GM10847 (cell line): ENCODE results near the gene SLC4A2.

Experiments used
- POLR2A ChIP-seq: IDR thresholded peaks from 2 replicates; pipeline ENCODE4 v1.6.1; 2011; ENCODE audit not compliant: insufficient read length; ENCODE audit errors: extremely low read depth

Gene SLC4A2

DNA sequence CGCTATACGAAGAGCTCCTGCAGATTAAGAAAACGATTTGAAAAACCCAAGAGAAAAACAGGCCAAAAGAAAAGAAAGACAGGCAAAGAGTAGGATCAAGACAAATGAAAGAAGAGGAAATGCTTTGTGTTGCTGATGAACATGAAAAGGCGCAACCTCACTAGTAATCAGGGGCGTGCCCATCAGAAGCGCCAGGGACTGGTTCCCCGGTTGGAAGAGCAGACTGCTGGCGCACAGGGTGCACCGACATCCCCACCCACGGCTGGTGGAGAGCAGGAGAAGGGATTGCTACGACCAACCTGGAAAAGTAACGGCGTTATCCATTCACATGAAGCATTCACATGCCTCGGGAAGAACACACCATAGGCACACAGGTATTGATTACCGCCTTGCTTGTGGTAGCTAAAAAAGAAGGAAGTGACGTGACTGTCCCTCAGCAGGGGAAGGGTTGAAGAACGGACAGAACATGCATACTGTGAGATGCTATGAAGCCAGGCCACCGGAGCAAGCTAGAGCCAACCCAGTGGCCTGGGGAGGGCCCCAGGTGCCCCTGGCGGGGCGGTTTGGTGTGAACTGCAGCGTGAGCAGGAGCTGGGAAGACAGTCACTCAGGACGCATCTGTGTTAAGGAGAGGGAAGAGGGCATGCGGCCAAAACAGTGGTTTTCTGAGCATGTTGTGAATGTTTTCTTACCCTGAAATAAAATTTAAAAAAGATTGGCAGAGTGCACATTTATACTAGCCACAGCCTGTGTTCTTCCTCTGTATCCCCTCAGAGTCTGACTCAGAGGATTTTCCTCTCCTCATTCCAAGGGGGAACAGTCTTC is 45.2 kb downstream of the SLC4A2 start:
- TF ChIP-seq POLR2A = no peak

DNA sequence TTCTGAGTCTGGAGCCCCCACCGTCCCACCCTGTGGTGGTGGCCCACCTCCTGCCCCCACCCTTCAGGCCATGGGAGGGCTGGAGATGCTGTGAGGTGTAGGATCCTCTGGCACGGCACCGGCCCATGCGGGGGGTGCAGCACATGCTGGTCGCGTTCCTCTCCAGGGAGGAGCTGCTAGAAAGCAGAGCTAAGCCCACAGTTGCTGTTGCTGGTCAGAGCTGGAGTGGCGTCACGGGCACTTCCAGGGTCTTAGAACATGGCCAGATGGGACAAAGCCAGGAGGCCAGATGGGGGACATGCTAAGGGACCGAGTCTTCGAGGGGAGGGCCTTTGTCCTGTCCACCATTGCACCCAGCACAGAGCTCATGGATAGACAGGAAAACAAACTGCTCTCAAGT is 48.5 kb downstream of the SLC4A2 start:
- no peak for TF ChIP-seq POLR2A

DNA sequence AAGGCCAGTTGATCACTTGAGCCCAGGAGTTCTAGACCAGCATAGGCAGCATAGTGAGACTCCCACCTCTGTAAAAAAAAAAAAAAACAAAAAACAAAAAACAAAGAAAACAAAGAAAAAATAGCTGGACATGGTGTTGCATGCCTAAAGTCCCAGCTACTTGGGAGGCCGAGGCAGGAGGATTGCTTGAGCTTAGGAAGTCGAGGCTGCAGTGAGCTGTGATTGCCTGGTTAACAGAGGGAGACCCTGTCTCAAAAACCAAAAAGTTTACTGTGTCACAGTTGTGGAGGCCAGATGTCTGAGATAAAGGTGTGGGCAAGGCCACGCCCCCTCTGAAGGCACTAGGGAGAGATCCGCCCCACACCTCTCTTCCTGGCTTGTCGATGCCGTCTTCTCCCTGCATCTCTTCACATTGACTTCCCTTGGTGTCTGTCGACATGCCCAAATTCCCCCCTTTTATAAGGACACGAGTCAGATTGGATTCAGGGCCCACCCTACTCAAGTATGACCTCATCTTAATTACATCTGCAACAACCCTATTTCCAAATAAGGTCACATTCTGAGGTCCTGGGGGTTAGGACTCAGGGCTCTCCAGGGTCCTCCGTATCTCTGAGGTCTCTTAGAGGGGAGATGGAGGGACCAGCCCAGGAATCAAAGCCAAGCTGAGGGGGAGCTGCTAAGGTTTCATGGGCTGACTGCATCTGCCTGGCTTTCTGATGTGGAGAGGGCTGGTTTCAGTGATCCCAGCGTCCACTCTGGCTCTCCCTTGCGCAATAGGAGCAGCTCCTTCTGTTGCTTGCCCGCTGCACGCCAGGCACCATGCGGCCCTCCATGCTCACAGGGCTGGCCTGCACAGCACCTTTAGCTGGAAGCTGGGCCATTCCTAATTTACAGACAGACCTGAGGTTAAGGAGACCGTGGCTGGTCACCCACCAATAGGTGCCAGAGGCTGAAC is 50.0 kb downstream of the SLC4A2 start:
- TF ChIP-seq POLR2A = no peak

DNA sequence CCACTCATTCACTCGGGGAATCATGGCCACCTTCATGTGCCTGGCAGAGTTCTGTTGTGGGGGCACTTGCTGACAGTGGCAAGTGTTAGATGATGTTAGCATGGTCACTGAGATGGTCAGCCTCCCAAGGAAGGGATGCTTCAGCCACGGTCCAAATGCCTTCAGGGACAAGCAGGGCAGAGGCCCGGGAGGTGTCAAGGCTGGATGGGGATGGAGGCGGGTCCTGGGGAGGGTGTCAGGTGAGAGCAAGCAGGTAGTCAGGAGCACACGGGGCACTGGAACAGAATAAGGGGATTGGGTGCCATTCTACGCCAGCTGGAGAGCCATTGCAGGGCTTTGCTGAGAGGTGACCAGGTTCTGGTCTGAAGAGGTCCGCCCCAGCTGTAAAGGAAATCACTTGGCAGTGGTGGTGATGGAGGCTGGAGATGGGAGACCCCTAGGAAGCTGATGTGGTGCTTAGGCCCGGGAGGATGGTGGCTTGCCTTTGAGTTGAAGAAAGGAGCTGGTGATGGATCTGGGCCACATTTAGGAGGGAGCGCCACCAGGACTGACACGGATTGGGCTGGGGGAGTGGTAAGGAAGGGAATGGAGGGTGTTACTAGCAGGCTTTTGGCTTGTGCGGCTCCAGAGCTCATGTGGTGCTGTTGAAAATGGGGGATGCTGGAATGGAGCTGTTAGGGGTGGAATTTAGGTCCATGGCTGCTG is 51.0 kb downstream of the SLC4A2 start:
- TF ChIP-seq POLR2A = no peak

DNA sequence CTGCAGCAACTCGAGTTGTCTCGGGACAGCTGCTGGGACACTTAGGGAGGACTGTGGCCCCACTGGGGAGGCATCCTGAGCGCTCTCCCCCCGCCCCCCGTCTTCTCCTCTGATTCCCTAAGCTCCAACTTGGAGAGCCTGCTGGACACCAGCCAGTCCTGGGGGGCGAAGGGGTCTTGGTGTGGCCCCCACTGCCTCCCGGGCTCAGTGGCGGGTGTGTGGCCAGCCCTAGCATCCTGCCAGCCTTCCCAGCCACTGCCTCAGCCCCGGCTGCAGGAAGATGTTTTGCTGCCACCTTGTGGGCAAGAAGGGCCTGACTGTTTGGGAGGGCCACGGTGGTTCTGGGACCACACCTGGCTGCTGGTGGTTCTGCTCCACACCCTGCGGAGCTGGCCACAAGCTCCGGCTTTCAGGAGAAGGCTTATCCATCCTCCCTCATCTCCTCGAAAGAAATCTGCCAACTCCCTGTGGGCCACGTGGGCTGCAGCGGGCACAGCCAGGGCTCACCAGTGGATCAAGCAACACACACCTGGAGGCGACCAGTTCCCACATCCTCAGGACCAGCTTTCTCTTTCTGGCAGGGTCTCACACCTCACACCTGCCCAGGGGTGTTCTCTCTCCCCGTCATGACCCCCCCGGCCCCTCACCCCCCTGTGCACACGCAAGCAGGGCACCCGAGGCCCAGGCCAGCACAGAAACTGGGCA is 51.7 kb downstream of the SLC4A2 start:
- TF ChIP-seq POLR2A = no peak

DNA sequence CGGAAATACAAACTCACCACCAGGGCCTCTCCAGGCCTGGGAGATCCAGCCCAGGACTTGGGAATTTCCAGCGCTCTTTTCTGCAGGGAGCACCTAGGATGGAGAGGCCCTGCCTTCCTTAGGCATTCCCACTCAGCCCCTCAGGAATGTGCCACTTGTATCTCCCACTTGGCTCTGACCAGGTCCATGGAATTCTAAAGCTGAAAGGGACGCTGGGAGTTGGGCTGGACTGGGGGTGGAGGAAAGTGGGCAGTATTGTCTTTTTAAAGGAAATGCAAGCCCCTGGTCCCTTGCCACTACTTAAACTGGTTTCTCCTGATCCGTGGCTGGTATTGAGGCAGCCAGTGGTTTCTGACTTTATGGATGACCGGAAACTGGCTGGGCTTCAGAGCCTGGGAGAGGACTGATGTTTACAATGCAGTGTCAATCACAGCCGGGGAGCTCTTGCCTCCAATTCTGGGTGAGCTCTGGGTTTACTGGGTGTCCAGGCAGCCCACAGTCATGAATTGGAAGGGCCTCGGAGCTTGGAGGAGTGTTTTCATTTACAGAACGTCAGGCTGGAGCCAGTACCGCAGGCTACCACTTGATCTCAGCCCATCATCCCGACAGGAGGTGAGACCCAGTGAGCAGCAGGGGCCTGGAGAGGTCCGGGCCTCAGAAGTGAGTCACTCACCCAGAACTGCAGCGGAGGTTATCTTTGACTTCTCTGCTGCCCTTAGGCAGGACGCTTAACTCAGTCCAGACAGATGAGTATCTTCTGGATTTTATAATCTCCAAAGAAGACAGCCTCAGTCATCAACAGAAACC is 54.2 kb downstream of the SLC4A2 start:
- TF ChIP-seq POLR2A = no peak

DNA sequence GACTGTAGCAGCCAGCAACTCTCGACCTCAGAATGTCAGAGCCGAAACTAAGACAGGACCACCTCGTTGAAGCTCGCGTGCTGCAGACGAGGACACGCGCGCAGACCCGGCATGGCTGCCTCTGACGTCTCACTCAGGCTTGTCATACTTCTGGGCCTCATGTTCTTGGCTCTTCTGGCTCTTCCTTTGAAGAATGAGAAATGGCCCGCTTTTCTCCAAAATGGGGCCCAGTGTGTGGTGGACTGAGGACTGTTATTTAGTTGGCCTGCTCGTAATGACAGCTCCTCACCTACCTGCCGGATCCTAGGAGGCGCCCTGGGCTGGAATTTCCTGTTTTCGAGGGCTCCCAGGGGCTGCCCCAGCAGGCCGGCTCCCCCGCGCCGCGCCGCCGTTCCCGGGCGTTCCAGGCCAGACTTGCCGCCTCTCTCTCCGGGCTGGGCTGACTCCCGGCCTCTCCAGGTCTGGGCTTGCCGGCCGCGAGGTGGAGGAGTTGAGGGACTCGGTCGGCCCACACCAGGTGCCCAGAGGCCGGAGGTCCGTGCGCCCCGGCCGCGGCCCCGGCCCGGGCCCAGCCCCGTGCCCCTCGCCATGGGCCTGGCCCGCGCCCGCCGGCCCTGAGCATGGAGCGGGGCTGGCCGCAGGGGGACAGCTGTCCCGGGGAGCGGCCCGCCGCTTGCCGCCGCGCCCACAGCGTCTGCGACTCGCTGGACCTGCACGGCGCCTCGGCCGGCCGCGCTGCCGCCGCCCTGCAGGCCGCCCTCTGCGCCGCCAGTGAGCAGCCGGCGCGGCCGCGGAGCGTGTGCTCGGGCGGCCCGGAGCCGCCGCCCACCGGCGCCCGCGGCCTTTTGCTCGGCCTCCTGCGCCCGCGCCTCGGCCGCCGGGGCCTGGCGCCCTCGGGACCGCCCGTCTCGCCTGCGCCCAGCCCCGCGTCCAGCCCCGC is 55.0 kb downstream of the SLC4A2 start:
- no peak for TF ChIP-seq POLR2A

DNA sequence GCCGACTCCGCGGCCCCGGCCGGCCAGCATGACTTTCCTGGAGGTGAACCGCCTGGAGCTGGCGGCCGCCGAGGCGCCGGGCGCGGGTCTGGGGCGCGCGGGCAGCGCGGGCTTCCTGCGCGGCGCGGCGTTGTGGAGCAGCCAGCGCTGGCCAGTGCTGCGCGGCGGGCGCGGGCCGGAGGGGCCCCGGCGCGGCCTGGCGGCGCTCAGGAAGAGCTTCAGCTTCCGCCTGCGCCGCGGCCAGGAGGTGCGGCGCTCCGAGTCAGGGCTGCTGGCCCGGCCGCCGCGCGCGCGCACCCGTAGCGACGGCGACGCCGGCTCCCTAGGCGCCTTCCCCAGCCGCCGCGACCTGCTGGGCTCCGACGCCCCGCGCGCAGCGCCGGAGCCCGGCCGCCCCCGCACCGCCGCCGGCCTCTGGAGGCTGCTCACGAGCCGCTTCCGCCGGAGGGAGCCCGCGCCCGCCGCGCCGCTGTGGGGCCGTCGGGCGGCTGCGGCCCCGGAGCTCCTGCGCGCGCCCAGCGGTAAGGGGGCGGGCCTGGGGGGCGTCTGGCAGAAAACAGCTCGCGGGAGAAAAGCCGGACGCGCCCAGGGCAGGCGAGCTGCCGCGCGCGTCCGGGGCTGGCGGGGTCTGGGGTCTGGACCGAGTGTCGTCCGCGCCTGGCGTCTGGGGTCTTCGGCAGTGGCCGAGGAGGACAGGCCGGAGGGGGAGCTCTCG is 55.9 kb downstream of the SLC4A2 start:
- TF ChIP-seq POLR2A = no peak

DNA sequence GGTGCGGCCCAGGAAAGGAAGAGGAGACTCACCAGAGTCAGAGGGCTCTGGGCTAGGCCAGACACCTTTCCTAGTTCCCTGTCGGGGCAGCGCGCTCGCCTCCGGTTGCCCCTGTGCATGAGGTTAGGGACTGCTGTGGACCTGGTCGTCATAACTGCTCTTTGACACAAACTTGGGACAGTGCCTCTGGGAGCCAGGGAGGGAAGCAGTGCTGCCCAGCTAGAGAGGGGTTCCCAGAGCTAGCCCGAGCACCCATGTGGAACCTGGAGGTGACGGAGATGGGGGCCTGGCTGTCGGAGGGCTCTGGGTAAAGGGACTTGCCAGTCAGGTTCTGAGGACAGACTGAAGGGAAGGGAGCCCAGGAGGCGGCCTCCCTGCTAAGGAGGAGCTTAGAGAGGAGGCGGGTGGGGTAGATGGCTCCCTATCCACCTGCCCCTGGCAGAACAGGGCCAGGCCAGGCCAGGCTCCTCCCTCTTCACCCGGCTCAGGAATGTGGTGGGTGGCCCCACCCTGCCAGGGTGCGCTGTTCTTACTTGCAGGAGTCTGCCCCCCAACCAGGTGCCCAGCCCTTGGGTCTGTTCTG is 56.5 kb downstream of the SLC4A2 start:
- TF ChIP-seq POLR2A = no peak

DNA sequence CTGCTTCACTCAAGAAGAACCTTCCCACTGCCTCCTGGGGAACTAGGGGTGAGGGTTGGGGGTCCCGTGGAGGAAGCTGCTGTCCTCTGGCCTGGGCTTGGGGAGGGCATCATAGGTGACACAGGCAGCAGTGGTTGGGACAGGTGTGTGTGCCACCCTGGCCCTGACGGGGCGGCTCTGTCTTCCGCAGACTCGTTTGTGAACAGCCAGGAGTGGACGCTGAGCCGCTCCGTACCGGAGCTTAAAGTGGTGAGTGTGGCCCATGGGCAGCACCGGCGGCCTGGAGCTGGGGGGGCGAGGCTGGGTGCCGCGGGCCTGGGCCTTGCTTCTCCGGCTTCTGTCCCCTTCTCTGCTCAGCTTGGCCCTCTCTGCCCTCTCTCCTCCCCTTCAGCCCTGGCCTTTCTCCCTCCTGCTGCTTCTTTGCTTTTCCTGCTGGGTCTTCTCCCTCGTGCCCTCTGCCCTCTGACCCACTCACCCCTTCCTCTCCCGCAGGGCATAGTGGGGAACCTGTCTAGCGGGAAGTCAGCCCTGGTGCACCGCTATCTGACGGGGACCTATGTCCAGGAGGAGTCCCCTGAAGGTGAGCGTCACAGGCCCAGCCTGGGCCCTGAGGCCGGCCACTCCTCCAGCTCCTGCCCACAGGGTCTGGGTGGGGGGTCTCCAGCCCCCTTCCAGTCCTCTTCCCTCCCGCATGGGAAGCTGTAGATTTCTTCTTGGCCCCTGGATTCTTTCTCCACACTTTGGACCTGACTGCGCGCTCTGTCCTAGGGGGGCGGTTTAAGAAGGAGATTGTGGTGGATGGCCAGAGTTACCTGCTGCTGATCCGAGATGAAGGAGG is 57.4 kb downstream of the SLC4A2 start:
- TF ChIP-seq POLR2A = no peak

DNA sequence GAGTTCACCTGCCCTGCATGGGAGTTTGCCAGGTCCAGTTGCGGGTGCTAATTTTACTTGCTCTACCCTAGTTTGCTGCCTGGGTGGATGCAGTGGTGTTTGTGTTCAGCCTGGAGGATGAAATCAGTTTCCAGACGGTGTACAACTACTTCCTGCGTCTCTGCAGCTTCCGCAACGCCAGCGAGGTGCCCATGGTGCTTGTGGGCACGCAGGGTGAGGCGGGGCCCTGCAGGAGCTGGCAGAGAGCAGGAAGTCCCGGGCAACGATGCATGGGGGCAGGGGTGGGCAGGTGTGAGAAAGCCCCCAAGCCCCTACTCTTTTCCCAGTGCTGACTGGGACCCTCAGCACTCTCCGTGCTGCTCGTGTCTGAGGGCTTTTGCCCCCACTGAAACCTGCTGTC is 58.2 kb downstream of the SLC4A2 start:
- TF ChIP-seq POLR2A = no peak
